ENCODE measurements around the gene ZDHHC17. TPM values are rescaled to one million over a fixed set of nuclear protein-coding genes. Genes with fewer than 3 reads are reported as not detected.

ZDHHC17 gene
- total RNA-seq, 1 experiment from 2014 or later: 26.3 TPM

GRCh38 chr12:76847260-76847659 is 83.3 kb downstream of the ZDHHC17 start:
- TF ChIP-seq REST (IDR thresholded peaks at IDR 0.05; ENCODE audit: insufficient read depth in 1 of 2, low read depth in 2 of 2, low read length in 1 of 2) (no peak), SIN3A (IDR thresholded peaks at IDR 0.05; ENCODE audit: borderline replicate concordance, insufficient read depth, low read depth, low read length) (no peak), POLR2AphosphoS5 (IDR thresholded peaks at IDR 0.05; ENCODE audit: low read depth, low read length) (no peak), TCF7L2 (IDR thresholded peaks at IDR 0.05; ENCODE audit: low read depth, low read length) (no peak)
- TF ChIP-seq, protein P1, sequence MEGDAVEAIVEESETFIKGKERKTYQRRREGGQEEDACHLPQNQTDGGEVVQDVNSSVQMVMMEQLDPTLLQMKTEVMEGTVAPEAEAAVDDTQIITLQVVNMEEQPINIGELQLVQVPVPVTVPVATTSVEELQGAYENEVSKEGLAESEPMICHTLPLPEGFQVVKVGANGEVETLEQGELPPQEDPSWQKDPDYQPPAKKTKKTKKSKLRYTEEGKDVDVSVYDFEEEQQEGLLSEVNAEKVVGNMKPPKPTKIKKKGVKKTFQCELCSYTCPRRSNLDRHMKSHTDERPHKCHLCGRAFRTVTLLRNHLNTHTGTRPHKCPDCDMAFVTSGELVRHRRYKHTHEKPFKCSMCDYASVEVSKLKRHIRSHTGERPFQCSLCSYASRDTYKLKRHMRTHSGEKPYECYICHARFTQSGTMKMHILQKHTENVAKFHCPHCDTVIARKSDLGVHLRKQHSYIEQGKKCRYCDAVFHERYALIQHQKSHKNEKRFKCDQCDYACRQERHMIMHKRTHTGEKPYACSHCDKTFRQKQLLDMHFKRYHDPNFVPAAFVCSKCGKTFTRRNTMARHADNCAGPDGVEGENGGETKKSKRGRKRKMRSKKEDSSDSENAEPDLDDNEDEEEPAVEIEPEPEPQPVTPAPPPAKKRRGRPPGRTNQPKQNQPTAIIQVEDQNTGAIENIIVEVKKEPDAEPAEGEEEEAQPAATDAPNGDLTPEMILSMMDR (IDR thresholded peaks at IDR 0.05): no peak
- Histone ChIP-seq H3K27ac (ENCODE audit: low read length) (no peak overlapping the region), H3K27me3 (ENCODE audit: control insufficient read depth, insufficient read depth, low read length) (no peaks in the 10 kb centered on the region), H3K36me3 (ENCODE audit: control insufficient read depth, insufficient read depth, low read length) (peaks cover 5% of the 10 kb centered on the region), H3K4me1 (ENCODE audit: control insufficient read depth, insufficient read depth, low read length) (no peaks in the 10 kb centered on the region), H3K4me3 (ENCODE audit: low read depth in 2 of 2, low read length in 2 of 2) (no peak overlapping the region), H3K9me3 (ENCODE audit: control insufficient read depth, insufficient read depth, low read depth, low read length) (no peaks in the 10 kb centered on the region)
- in situ Hi-C loops (cut with HindIII; ENCODE audit: low pct_unique_long_range_greater_than_20kb, low sequenced_read_pairs) (no loop called here), intact Hi-C loops (cut with micrococcal nuclease; ENCODE audit: unreplicated experiment) (loop anchor here (10.0 kb wide), 1 partner anchor 78 kb away; no protein-coding TSS in a partner anchor)
- ChIA-PET CTCF (no interaction called here), POLR2A (no interaction called here)
- ATAC-seq: no peak
- DNase-seq (ENCODE audit: low read depth, low spot score): no peak
- no TSS peak for BruUV-seq (replicated peaks)

- ATAC-seq (no peak), DNase-seq (ENCODE audit: low read depth, low spot score) (no peak)
- H3K27ac ChIP-seq (ENCODE audit: low read length): no peak overlapping the region
- H3K4me1 ChIP-seq (ENCODE audit: control insufficient read depth, insufficient read depth, low read length): no peaks in the 10 kb centered on the region
- TF ChIP-seq TCF7L2 (IDR thresholded peaks at IDR 0.05; ENCODE audit: low read depth, low read length) (no peak), SIN3A (IDR thresholded peaks at IDR 0.05; ENCODE audit: borderline replicate concordance, insufficient read depth, low read depth, low read length) (no peak), POLR2AphosphoS5 (IDR thresholded peaks at IDR 0.05; ENCODE audit: low read depth, low read length) (no peak), REST (IDR thresholded peaks at IDR 0.05; ENCODE audit: insufficient read depth in 1 of 2, low read depth in 2 of 2, low read length in 1 of 2) (no peak)
- TF ChIP-seq, protein P1 (IDR thresholded peaks at IDR 0.05): no peak
- intact Hi-C loops (cut with micrococcal nuclease; ENCODE audit: unreplicated experiment) (loop anchor here (10.0 kb wide), 1 partner anchor 77 kb away; no protein-coding TSS in a partner anchor), in situ Hi-C loops (cut with HindIII; ENCODE audit: low pct_unique_long_range_greater_than_20kb, low sequenced_read_pairs) (no loop called here)
- POLR2A ChIA-PET: no interaction called here
- no peaks in the 10 kb centered on the region for H3K27me3 ChIP-seq (ENCODE audit: control insufficient read depth, insufficient read depth, low read length)
- H3K4me3 ChIP-seq (ENCODE audit: low read depth in 2 of 2, low read length in 2 of 2): no peak overlapping the region
- H3K36me3 ChIP-seq (ENCODE audit: control insufficient read depth, insufficient read depth, low read length): peaks cover 5% of the 10 kb centered on the region
- CTCF ChIA-PET: no interaction called here
- no TSS peak for BruUV-seq (replicated peaks)
- H3K9me3 ChIP-seq (ENCODE audit: control insufficient read depth, insufficient read depth, low read depth, low read length): no peaks in the 10 kb centered on the region
Observed at GRCh38 chr12:76848132-76848531, 84.2 kb downstream of the ZDHHC17 start.

Measured in Panc1 (cell line).